Activated naive CD8-positive, alpha-beta T cell (primary cell): ENCODE data around the gene ACTR5.
"Not testable (repeated sequence)": the region's sequence is repeated elsewhere in the genome, so short reads cannot be mapped to it uniquely, and the experiment has no call there.

Experiments used
- H3K27ac Mint-ChIP-seq: one replicate; pipeline ENCODE4 v1.8.0; 2021; ENCODE audit warnings: mixed read lengths
- H3K27me3 Mint-ChIP-seq: one replicate; pipeline ENCODE4 v1.8.0; 2021; ENCODE audit warnings: mixed read lengths
- H3K36me3 Mint-ChIP-seq: one replicate; pipeline ENCODE4 v1.8.0; 2021; ENCODE audit warnings: mixed read lengths
- H3K4me1 Mint-ChIP-seq: one replicate; pipeline ENCODE4 v1.8.0; 2021; ENCODE audit warnings: low read depth, mixed read lengths
- H3K4me3 Mint-ChIP-seq: one replicate; pipeline ENCODE4 v1.8.0; 2021; ENCODE audit warnings: mild to moderate bottlenecking, mixed read lengths
- H3K9me3 Mint-ChIP-seq: one replicate; pipeline ENCODE4 v1.8.0; 2021; ENCODE audit warnings: low read depth, mixed read lengths

The ACTR5 gene

DNA sequence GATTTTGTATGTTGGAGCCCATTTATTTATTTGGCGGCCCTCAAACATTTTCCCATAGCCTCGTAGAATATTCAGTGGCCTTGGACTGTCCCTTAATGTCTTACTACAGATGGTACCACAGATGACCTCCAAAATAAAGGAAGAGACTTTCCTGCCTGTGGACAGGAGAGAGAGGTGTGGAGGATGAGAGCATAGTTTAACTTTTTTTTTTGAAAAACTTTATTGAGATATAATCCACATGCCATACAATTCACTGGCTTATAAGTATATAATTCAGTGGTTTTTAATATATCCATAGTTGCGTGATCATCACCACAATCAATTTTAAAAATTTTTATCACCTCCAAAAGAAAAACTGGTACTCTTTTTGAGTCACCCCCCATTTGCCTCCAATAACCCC is 52.6 kb downstream of the ACTR5 start:
- Mint-ChIP-seq H3K27me3 (no peaks in the 10 kb centered on the region), H3K4me1 (peaks cover 39% of the 10 kb centered on the region), H3K36me3 (peaks cover 6% of the 10 kb centered on the region), H3K27ac (no peak overlapping the region), H3K9me3 (peaks cover 5% of the 10 kb centered on the region), H3K4me3 (no peak overlapping the region)

DNA sequence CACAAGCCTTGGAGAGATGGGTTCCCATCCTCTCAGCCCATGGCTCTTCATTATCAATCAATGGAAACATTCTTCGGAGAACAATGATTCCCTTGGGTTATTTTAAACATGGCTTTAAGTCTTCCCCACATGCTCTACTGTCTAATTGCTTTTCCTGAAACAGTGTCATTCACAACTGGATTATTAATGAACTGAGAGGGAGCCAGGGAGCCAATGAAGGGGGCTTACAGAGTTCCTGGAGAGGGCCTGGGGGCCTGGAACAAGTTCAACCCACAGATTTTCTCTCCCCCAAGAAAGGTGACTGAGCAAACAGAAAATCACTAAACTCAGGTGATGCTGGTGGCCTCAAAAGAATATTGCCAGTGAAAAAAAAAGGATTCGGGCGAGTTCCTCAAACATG is 56.0 kb downstream of the ACTR5 start:
- no peaks in the 10 kb centered on the region for H3K27me3 Mint-ChIP-seq
- H3K9me3 Mint-ChIP-seq = no peaks in the 10 kb centered on the region
- H3K4me3 Mint-ChIP-seq = peak overlapping the region; percentile 85
- H3K4me1 Mint-ChIP-seq = peaks cover 47% of the 10 kb centered on the region
- peaks cover 4% of the 10 kb centered on the region for H3K36me3 Mint-ChIP-seq
- peak overlapping the region; percentile 93 for H3K27ac Mint-ChIP-seq

DNA sequence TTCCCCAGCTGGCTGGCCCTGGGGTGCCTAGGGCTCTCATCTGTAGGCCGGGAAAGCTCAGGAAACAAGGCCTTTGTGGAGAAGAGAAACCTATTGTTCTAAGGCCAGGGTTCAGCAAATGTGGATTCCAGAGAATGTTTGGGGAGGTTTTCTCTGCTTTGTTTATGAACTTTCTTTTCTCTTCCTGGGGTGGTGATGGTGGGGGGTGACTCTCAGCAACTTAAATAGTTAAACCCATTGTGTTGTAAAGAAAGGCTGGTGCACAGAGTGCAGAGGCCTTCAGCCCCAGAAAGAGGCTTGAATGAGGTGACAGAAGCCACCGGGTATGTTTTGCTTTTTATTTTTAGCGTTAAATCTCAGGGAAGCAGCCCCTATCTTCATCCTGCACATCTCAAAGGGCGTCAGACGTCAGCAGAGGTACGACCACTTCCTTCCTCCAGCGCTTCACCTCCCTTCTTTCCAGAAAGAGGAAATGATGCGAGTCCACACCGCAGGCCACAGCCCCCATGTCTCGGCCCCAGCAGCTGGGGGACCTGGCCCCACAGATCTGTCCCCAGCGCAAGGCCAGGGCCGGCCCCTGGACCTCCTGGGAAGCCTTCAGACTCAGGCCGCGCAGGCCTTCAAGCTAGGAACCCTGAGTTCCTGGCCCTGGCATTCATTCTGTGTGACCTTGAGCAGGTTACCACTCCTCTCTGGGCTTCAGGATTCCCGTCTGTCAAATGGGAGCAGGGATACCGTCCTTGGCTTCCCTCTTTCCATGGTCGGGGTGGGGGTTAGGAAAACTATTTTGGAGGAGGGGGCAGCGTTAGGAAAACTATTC is 56.6 kb downstream of the ACTR5 start:
- H3K4me1 Mint-ChIP-seq = peaks cover 48% of the 10 kb centered on the region
- H3K36me3 Mint-ChIP-seq = peaks cover 7% of the 10 kb centered on the region
- H3K27me3 Mint-ChIP-seq = no peaks in the 10 kb centered on the region
- peak overlapping the region; percentile 93 for H3K27ac Mint-ChIP-seq
- peak overlapping the region; percentile 85 for H3K4me3 Mint-ChIP-seq
- H3K9me3 Mint-ChIP-seq = no peaks in the 10 kb centered on the region

DNA sequence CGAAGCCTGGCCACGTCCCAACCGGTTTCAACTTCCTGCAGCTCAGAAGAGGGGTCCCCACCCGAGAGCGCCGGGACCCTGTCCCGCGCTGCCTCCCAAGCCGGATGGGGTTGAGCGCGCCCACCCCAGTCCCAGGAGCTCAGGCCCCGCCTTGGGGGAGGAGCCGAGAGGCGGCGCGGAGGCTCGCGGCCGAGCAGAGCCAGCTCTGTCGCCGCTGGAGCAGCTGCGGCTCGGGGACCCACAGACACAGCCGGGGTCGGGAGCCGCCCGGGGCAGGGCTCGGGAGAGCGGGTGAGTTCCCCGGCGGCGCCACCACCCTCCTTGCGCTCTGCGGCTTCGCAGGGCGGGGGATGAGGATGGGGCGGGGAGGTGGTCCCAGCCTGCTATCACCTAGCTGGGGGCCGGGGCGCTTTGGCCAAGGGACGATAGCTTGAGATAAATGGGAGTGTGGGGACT is 57.3 kb downstream of the ACTR5 start, which contains the start of gene PPP1R16B:
Gene PPP1R16B (plus strand): TSS at position 196 of the 456 bp plus-strand sequence. CDS start 30,229 bp downstream, outside the sequence.
- Mint-ChIP-seq H3K4me1 (peaks cover 55% of the 10 kb centered on the region), H3K9me3 (no peaks in the 10 kb centered on the region), H3K36me3 (peaks cover 7% of the 10 kb centered on the region), H3K27ac (peak within 1 kb of the TSS; percentile 93), H3K27me3 (no peaks in the 10 kb centered on the region), H3K4me3 (peak within 1 kb of the TSS; percentile 86)

DNA sequence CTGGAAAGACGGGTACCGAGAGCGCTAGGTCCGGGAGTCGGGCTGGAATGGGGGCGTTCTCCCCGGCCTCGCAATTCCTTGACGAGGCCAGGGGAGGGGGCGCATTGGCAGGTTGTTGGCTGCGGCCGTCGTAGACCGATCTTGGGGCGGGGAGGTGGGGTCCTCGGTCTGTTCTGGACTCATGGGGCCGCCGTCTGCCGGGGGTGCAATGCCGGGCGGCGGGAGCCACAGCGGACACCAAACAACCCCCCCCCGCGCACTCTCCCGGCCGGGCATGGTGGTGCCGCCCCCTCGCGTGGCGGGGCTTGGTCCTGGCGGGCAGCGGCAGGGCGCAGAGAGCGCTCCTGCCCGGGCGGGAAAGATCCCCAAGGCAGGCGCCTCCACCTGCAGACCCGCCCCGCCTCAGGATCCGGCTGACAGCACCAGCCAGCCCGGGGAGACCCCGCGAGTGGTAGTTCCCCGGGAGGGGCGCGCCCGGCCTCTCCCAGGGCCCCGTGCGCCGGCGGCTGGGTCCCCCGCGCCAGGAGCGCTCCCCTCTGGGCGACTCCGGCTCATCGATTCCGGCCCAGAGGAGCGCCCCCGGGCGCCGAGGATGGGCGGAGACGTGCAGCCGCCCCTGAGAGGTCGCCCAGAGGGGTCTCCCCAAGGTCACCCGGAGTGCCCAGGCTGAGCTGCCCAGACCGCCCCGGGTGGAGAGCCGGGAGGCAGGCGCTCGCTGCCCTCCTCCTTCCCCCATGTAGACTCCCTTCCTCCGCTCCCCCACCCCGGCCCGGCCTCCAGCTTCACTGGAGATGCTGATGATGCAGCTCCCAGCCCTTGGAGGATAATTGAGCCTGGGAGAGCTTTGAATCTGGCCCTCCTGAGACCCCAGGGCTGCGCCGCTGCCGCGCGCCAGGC is 57.9 kb downstream of the ACTR5 start:
- Mint-ChIP-seq H3K9me3 (no peaks in the 10 kb centered on the region), H3K36me3 (peaks cover 7% of the 10 kb centered on the region), H3K27me3 (no peaks in the 10 kb centered on the region), H3K4me3 (peak overlapping the region; percentile 86), H3K4me1 (peaks cover 57% of the 10 kb centered on the region), H3K27ac (peak overlapping the region; percentile 93)

DNA sequence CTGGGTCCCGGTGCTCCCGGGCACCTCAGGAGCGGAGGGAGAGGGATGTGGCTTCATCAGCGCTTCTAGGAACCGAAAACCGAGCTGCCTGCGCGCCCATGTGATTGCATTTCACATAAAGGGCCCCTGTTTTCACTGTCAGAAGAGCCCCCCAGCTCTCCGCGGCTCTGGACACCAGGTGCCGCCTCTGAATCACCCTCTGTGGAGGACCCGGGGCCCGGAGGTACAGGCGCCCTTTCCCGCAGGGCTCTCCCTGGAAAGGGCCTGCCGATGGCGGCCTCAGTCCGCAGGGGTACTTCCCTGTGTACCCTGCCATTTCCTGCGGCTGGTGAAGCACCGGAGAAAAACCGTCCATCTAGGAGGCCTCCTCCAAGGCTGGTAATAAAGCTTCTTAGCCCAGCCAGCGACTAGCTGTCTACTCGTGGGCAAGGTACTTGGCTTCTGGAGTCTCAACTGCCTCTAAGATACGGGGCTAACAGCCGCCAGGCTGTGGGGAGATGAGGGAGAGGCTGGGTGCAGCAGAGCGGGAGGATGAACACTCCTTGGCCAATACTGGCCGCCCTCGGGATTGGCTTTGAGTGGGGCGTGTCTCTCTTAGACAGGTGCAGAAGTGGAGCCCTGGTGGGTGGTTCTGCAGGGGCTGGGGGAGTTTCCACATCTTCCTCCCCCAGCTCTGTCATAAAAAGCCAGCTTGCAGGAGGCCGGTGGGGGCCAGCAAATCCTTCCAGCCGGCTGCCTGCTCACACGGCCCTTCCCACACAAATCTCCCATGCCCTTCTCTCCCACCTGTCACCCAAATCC is 58.8 kb downstream of the ACTR5 start:
- H3K4me1 Mint-ChIP-seq = peaks cover 65% of the 10 kb centered on the region
- peaks cover 11% of the 10 kb centered on the region for H3K36me3 Mint-ChIP-seq
- H3K27me3 Mint-ChIP-seq = no peaks in the 10 kb centered on the region
- peak overlapping the region; percentile 86 for H3K4me3 Mint-ChIP-seq
- H3K27ac Mint-ChIP-seq = peak overlapping the region; percentile 77
- H3K9me3 Mint-ChIP-seq = no peaks in the 10 kb centered on the region

DNA sequence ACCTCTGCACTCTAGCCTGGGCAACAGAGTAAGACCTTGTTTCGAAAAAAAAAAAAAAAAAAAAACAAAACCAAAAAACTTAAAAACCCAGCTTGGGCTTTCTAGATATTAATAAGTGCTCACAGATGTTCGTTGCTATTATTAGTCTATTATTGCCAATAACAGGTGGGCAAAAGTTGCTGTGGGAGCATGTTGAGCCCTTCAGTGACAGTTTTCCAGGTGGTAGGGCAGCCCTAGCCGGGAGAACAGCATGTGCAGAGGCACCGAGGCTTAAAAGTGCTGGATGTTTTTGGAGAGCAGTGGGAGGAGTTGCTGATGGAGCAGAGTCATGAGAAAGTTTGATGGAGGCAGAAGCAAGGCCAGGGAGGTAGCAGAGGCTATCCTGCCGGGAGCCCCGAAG is 61.7 kb downstream of the ACTR5 start:
- Mint-ChIP-seq H3K4me3 (peak overlapping the region; percentile 42), H3K9me3 (no peaks in the 10 kb centered on the region), H3K36me3 (peaks cover 14% of the 10 kb centered on the region), H3K27me3 (no peaks in the 10 kb centered on the region), H3K4me1 (peaks cover 67% of the 10 kb centered on the region), H3K27ac (peak overlapping the region; percentile 82)

DNA sequence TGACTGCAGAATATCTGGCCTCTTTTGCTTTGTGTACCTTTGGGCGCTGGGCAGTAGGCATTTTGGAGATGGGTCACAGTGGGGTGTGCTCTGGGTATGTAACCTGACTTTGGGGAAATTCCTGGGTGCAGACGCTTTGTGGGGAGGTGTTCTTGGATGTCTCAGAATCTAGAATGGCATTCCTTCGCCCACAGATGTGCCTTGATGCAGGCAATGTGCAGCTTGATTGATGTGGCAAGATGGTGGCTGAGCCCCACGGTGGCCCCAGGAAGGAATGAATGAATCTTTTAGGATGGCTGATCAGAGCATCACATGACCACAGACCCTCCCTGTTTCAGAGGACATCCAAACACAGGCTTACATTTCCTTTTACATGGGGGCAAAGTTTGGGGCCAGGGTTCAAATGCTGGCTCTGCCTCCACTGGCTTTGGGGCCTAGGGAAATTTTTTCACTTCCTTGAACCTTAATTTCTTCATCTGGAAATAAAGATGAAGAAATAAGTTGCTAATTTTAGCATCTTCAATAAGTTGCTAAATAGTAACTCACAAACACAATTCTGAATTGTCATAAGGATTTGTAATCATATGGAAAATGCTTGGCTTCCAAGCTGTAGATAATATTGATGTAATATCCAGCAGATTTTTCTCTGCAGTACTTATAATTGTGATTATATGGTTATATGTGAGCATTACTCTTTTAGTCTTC is 62.8 kb downstream of the ACTR5 start:
- Mint-ChIP-seq H3K27ac (peak overlapping the region; percentile 76), H3K9me3 (no peaks in the 10 kb centered on the region), H3K4me3 (peak overlapping the region; percentile 52), H3K27me3 (no peaks in the 10 kb centered on the region), H3K4me1 (peaks cover 75% of the 10 kb centered on the region), H3K36me3 (peaks cover 17% of the 10 kb centered on the region)

DNA sequence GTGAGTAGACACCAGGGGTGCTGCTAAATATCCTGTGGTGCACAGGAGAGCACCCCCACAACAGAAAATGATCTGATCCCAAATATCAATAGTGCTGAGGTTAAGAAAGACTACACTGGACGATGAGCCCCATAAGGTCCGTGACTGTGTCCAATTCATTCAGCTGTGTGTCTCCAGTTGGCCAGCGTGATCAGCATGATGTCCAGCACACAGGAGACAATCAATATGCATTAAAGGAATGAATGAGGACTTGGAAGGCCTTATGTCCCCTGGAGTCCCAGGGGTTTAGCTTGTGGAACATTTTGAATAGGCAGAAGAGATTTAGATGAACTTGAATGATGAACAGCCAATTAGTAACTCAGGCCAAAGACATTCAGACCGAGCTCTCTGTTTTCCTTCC is 63.5 kb downstream of the ACTR5 start:
- peak overlapping the region; percentile 3 for H3K4me3 Mint-ChIP-seq
- H3K27me3 Mint-ChIP-seq = no peaks in the 10 kb centered on the region
- peaks cover 82% of the 10 kb centered on the region for H3K4me1 Mint-ChIP-seq
- H3K27ac Mint-ChIP-seq = peak overlapping the region; percentile 76
- peaks cover 21% of the 10 kb centered on the region for H3K36me3 Mint-ChIP-seq
- H3K9me3 Mint-ChIP-seq = no peaks in the 10 kb centered on the region

DNA sequence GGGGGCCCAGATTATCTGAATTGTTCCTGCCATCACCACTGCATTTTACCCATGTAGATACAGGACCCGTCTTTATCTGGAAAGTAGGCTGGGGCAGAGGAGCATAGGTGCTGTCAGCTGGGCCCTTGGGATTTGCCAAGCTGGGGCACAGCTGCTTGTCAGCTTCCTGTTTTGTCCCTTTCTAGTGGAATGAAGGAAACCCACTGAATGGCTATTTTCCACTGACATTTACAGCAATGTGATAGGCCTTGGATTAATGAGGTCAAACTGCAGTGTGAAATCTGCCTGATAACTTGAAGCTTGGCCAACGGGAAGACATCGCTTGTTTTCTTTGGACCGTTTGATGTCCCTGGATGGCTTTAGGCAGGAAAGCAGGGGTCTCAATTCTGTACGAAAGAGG is 63.9 kb downstream of the ACTR5 start:
- Mint-ChIP-seq H3K36me3 (peaks cover 23% of the 10 kb centered on the region), H3K27ac (no peak overlapping the region)

DNA sequence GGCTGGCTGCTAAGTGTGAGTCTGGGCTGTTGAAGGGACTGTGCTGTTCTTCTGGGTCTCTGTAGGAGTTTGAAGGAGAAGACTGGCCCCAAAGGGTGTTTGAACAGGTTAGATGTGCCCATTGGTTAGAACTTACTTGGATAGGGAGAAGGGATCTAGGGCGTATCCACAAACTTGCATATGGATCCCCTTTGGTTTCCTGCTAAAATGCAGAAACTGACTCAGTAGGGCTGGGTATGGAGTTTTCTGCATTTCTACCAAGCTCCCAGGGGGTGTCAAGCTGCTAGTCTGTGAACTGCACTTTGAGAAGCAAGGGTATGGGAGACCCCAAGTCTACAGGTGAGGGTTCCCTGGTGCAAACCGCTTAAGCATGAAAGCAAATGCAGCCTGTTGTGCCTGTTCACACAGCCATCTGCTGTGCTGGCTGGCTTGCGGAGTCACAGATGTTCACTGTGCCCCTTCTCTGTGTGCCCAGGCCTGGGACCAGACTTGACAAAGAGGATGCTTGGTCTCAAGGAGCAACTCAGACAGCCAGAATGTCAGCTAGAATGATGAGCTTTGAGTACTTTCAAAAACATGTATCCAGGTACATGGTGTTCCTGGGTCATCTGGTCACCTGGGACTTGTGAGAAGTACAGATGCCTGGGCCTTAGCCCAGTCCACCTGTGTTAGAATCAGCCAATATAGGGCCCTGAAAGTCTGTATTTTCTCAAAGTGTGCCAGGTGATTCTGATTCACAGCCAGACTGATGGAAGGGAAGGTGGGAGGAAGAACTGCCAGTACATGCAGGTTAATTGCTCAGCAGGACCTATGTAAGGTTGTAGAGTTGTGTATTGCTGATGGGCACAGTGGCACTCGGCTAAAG is 64.7 kb downstream of the ACTR5 start:
- no peak overlapping the region for H3K4me3 Mint-ChIP-seq

More for the DNA sequence above, 63.9 kb downstream of the ACTR5 start:
- H3K4me1 Mint-ChIP-seq = peaks cover 84% of the 10 kb centered on the region
- H3K9me3 Mint-ChIP-seq = no peaks in the 10 kb centered on the region
- no peak overlapping the region for H3K4me3 Mint-ChIP-seq
- H3K27me3 Mint-ChIP-seq = no peaks in the 10 kb centered on the region

DNA sequence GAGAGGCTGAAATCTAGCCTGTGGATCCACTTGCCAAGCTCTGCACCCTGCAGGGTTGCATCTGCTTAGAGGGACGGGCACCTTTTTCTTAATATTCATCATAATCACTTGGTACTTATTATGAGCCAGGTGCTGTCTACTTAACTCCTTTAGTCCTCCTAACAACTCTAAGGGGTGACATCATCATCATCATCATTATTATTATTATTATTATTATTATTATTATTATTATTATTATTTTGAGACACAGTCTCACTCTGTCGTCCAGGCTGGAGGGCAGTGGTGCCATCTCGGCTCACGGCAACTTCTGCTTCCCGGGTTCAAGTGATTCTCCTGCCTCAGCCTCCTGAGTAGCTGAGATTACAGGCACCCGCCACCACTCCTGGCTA is 65.3 kb downstream of the ACTR5 start:
- not testable (repeated sequence) for H3K4me3 Mint-ChIP-seq, H3K27me3 Mint-ChIP-seq
- peaks cover 24% of the 10 kb centered on the region for H3K36me3 Mint-ChIP-seq

More for the DNA sequence above, 64.7 kb downstream of the ACTR5 start:
- H3K27me3 Mint-ChIP-seq = no peaks in the 10 kb centered on the region
- peak overlapping the region; percentile 58 for H3K27ac Mint-ChIP-seq
- no peaks in the 10 kb centered on the region for H3K9me3 Mint-ChIP-seq
- H3K36me3 Mint-ChIP-seq = peaks cover 20% of the 10 kb centered on the region
- peaks cover 82% of the 10 kb centered on the region for H3K4me1 Mint-ChIP-seq

DNA sequence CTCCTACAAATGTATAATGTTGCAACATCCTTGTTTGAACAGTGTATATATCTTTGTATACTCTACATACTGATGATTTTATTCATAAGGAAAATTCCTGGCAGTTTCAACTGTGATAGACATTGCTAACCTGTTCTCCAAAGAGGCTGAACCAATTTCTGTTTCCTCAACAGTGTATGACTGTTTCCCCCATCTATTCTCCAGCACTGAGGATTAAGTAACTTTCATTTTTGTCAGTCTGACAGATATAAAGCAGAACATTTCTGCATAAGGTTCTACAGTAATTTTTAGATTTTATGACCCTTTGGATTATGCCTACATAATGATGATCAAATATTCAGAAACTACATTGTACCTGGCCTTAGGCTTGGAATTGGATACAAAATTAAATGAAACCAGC is 67.2 kb downstream of the ACTR5 start:
- no peaks in the 10 kb centered on the region for H3K9me3 Mint-ChIP-seq
- H3K36me3 Mint-ChIP-seq = peaks cover 23% of the 10 kb centered on the region
- H3K4me3 Mint-ChIP-seq = no peak overlapping the region
- H3K4me1 Mint-ChIP-seq = peaks cover 72% of the 10 kb centered on the region
- peak overlapping the region; percentile 75 for H3K27ac Mint-ChIP-seq
- no peaks in the 10 kb centered on the region for H3K27me3 Mint-ChIP-seq

More for the DNA sequence above, 65.3 kb downstream of the ACTR5 start:
- H3K27ac Mint-ChIP-seq, H3K9me3 Mint-ChIP-seq: not testable (repeated sequence)
- peaks cover 82% of the 10 kb centered on the region for H3K4me1 Mint-ChIP-seq
